ENCODE data around the gene ZNF92.

DNA sequence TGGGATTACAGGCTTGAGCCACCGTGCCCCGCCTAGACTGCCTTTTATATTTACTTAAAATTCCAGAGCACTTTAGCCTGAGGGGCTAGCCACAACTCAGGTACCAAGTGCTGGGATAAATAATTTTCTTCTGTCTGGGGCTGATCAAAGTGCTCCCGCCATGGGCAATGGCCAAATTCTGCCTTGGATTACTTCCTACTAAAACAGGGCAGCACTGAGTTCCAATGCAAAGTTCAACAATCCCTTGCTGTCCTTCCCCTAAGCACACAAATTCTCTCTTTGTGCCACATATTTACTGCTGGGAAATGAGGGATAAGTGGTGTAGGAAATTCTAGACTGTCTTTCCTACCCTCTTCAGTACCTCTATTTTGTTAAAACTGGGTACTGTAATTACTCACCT, 34.4 kb upstream of the ZNF92 start:
- TF ChIP-seq, protein P1, sequence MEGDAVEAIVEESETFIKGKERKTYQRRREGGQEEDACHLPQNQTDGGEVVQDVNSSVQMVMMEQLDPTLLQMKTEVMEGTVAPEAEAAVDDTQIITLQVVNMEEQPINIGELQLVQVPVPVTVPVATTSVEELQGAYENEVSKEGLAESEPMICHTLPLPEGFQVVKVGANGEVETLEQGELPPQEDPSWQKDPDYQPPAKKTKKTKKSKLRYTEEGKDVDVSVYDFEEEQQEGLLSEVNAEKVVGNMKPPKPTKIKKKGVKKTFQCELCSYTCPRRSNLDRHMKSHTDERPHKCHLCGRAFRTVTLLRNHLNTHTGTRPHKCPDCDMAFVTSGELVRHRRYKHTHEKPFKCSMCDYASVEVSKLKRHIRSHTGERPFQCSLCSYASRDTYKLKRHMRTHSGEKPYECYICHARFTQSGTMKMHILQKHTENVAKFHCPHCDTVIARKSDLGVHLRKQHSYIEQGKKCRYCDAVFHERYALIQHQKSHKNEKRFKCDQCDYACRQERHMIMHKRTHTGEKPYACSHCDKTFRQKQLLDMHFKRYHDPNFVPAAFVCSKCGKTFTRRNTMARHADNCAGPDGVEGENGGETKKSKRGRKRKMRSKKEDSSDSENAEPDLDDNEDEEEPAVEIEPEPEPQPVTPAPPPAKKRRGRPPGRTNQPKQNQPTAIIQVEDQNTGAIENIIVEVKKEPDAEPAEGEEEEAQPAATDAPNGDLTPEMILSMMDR (conservative IDR thresholded peaks at IDR 0.05): no peak
- TF ChIP-seq ZFX (IDR thresholded peaks at IDR 0.05): no peak
